Subcutaneous adipose tissue (tissue), 4 donors: ENCODE data around the gene ALOX15B. TPM values are rescaled to one million over a fixed set of nuclear protein-coding genes. Genes with fewer than 3 reads are reported as not detected.

Experiments
- CTCF ChIP-seq: fragments of 450-650 bp; IDR thresholded peaks from one replicate; pipeline ENCODE4 v1.5.1; 2016; ENCODE audit warnings: low read depth, mild to moderate bottlenecking, control low read depth, antibody characterized with exemption, moderate library complexity
- total RNA-seq, 4 donors: library from RNA; depleted of rRNA; stranded (reverse); fragments of >200 nt; gene quantifications; one replicate each; pipeline ENCODE4 v1.1.0, GENCODE V29; 2016

ALOX15B gene
- total RNA-seq, 4 donors from 2014 or later: 4.9 to 36.4 (median 10.9) TPM

GRCh38 chr17:8073627-8074484 lies 35.0 kb downstream of the ALOX15B start:
- TF ChIP-seq CTCF: no peak

DNA sequence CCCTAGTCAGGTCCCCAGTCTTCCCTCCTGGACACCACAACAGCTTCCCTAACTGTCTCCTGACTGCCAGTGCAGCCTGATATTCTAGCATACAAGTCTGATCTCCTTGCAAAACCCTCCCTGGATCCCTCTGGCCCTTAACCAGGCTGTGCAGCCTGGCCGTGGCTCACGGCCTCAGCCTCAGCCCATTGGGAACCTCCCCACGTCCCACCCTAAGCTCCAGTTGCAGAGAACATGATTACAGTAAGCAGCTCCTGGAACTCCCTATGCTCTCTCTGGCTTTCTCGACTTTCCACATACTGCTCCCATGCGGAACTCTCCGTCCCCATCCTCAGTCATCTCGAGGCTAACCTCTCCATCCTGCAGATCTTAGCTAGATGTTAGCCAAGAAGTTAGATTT lies 35.7 kb downstream of the ALOX15B start:
- TF ChIP-seq CTCF: no peak

GRCh38 chr17:8075081-8075480 lies 36.2 kb downstream of the ALOX15B start:
- TF ChIP-seq CTCF: no peak

DNA sequence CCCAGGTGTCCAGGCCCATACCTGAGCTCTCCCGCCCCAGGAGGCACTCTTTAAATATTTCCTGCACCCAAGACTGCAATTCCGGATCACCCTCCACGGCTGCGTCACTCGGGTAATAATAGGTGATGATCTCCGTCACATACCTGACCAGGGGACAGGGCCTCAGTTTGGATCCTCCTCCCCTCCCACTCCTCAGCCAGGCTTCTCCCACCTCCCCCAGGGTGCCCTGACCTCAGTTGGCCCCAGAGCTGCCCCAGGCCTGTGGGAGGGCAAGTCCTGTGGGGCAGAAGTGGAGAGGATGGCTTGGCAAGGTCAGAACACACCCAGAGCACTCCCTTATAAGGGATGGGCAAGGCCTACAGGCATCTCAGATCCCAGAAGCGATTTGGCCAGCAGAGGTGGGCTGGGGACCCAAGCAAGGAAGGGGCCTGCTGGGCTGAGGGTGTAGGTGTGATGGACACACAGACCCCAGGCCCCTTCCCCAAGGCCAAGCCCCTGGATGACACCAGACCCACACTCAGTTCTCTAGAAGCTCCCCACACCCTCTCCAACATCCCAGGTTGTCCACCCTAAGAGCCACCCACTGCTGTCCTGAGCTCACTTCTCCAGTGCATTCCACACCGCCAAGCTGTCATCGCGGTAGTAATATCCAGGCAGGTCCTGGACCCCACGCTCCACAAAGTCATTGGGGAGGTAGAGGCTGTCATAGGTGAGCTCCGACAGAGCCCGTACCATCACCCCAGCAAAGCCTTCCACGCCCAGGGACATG lies 36.9 kb downstream of the ALOX15B start:
- TF ChIP-seq CTCF: no peak

DNA sequence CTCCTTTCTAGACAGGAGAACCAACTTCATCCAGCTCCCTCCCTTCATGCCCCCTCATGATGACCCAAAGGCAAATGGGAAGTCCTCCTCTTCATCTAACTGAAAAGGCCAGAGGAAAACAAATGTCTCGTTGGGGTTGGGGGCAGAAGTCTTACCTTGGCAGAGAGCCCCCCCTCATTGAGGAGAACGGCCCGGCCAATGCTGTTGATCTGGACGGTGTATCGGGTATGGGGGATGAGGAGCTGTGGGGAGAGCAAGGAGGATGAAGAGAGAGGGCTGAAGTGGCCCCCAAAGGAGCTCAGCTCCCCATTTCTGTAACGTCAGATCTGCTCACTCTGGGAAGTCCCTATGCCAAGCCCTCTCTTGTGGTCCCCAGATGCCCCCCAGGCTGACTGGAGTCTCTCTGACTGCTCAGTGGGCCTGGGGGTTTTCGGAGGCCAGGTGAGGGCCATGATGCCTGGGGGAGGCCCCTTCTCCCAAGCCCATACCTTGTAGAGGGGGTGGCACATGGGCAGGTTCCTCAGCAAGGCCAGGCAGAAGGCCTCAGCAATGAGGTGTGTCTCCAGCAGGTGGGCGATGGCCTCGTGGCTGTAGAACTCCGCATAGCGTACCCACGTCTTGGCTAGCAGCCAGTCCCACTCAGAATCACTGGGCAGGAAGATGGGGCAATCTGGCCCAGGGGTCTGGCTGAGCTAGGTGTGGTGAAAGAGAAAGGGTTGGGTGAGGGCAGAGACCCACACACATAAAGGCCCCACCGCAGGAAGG lies 37.8 kb downstream of the ALOX15B start:
- no peak for TF ChIP-seq CTCF

DNA sequence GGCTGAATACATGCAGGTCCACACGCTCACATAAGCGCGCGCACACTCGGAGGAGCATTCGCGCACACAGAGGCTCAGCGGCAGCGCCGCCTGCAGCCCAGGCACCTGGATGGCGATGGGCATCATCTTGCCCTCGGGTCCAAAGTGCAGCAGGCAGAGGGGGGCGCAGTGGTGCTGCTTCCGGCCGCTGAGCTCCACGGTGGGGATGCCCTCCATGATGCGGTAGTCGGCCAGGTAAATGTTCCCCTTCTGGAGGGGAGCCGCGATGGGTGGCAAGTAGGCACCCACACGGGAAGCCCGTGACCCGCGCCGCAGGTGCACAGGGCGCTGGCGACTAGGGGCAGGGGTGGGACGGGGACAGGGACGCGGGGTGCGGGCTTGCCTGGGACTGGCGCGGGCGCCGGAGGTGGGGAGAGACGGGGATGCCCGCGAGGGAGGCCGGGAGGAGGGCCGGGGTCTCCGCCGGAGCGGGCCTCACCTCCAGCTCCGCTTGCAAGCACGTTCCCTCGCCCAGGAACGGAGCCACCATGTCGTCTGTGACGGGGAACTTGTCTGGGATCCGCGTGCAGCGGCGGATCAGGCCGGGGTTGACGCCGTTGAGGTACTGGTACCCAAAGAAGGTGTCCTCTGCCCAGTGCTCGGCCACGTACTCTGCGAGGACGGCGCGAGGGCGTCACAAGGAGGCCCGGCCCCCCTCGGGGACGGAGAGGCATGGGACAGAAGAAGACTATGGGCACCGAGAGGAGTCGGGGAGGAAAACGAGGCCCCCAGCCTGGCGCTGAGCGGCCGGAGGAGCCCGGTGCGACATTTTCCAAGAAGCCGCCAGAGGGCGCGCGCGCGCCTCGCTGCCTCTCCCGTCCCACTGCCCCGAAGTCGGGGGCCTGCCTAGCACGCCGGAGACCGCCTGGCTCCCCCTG lies 40.7 kb downstream of the ALOX15B start:
- no peak for TF ChIP-seq CTCF
